Transverse colon (tissue), 4 donors: Measurements from ENCODE around the gene BDKRB2. TPM values are rescaled to one million over a fixed set of nuclear protein-coding genes. Genes with fewer than 3 reads are reported as not detected.

ENCODE experiments used
- DNase-seq: peaks from one replicate; pipeline ENCODE4 v3.0.0-alpha.2; 2019
- H3K27ac ChIP-seq, 4 donors: fragments of 200-600 bp; sonication (generic); 2 replicates each; pipeline ENCODE4 v1.5.1; 2016 to 2018; ENCODE audit warnings: inconsistent platforms in 4 of 4
- H3K27me3 ChIP-seq: fragments of 200-600 bp; sonication (generic); 2 replicates; pipeline ENCODE4 v1.5.1; 2017; ENCODE audit warnings: inconsistent platforms
- H3K36me3 ChIP-seq, 4 donors: fragments of 200-600 bp; sonication (generic); 2 replicates each; pipeline ENCODE4 v1.5.1; 2017 to 2019; ENCODE audit warnings: inconsistent platforms in 4 of 4
- H3K4me1 ChIP-seq, 4 donors: fragments of 200-600 bp; sonication (generic); 2 replicates each; pipeline ENCODE4 v1.5.1; 2017 to 2020; ENCODE audit warnings: inconsistent platforms in 4 of 4
- H3K4me3 ChIP-seq, 4 donors: fragments of 200-600 bp; sonication (generic); 1 replicate in 1 of 4; 2 replicates in 3 of 4; pipeline versions ENCODE4 v1.5.1 to v1.6.1; 2017 to 2019; ENCODE audit warnings: inconsistent platforms in 4 of 4
- H3K9me3 ChIP-seq, 2 donors: fragments of 200-600 bp; sonication (generic); 2 replicates each; pipeline ENCODE4 v1.5.1; 2017 to 2019; ENCODE audit warnings: inconsistent platforms in 2 of 2
- EP300 ChIP-seq: sonication (generic); formaldehyde crosslinking; IDR thresholded peaks from one replicate; pipeline ENCODE4 v1.6.1; 2017; ENCODE audit warnings: antibody characterized with exemption, low read depth
- POLR2A ChIP-seq: fragments of 450-650 bp; IDR thresholded peaks from one replicate; pipeline ENCODE4 v1.6.1; 2016; ENCODE audit warnings: antibody characterized with exemption, mild to moderate bottlenecking, moderate library complexity
- POLR2AphosphoS5 ChIP-seq, 3 donors: sonication (generic); formaldehyde crosslinking; IDR thresholded peaks; one replicate each; pipeline ENCODE4 v1.6.1; 2016; ENCODE audit warnings: antibody characterized with exemption in 3 of 3
- WGBS, 2 donors: methylation state at CpG; one replicate each; pipeline ENCODE4 v1.1.5; 2018; ENCODE audit warnings: low coverage in 1 of 2; 5-methylcytosine and 5-hydroxymethylcytosine counted together
- in situ Hi-C, 4 donors: fragments of 200-750 bp; cut with MboI; loops; one replicate each; pipeline versions ENCODE4 v1.15.0 to v1.15.1; 2017; ENCODE audit warnings: low sequenced_read_pairs in 3 of 4, low pct_ligation_motif_present in 1 of 4, low pct_unique_long_range_greater_than_20kb in 1 of 4
- intact Hi-C: fragments of 100-400 bp; cut with DNase I; formaldehyde crosslinking; loops from one replicate; pipeline ENCODE4 v1.15.1; 2023; ENCODE audit warnings: low total_unique reads
- total RNA-seq, 4 donors: library from RNA; depleted of rRNA; stranded (reverse); fragments of >200 nt; gene quantifications; one replicate each; pipeline ENCODE4 v1.1.0, GENCODE V29; 2016
- TF ChIP-seq, protein P1 (sequence below), 5 experiments: fragments of 200-600 bp in 3 of 5; fragments of 450-650 bp in 2 of 5; sonication (generic) in 3 of 5; IDR thresholded peaks; 1 replicate in 2 of 5; 2 replicates in 3 of 5; pipeline ENCODE4 v1.5.1; 2016 to 2017; ENCODE audit warnings: antibody characterized with exemption in 5 of 5, inconsistent platforms in 3 of 5, mild to moderate bottlenecking in 2 of 5, moderate library complexity in 1 of 5

Gene BDKRB2
- total RNA-seq, 4 donors from 2014 or later = 2.6 to 19.8 (median 17.4) TPM

DNA sequence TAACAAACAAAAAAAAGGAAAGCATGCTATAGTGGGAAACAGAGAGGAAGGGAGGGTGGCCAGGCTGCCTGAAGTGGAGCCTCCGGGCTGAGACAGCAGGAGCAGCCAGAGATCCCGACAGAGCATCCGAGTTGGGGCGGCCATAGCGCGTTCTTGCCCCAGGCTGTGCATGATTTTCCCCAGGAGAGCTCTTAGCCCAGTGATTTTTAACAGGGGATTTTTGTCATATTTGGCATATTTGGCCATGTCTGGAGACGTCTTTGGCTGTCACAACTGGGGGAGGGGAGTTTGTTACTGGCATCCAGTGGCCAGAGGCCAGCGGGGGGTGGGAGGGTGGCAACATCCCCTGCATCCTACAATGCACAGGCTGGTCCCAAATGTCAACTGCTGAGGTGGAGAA lies 74.9 kb downstream of the BDKRB2 start:
- Histone ChIP-seq H3K4me1 (peaks cover 4 to 13% (median 5%) of the 10 kb centered on the region in 4 donors), H3K9me3 (peaks cover 7% of the 10 kb centered on the region in 2 donors), H3K36me3 (no peaks in the 10 kb centered on the region), H3K27ac (no peak overlapping the region), H3K4me3 (no peak overlapping the region), H3K27me3 (no peaks in the 10 kb centered on the region)
- intact Hi-C loops = no loop called here
- DNase-seq = no peak
- WGBS, 2 donors = 82 to 90% methylated on average over 6 to 8 of the region's 8 CpGs
- TF ChIP-seq POLR2A (no peak), POLR2AphosphoS5 (IDR thresholded peaks at IDR 0.05) (no peak), EP300 (no peak)
- TF ChIP-seq, protein P1, sequence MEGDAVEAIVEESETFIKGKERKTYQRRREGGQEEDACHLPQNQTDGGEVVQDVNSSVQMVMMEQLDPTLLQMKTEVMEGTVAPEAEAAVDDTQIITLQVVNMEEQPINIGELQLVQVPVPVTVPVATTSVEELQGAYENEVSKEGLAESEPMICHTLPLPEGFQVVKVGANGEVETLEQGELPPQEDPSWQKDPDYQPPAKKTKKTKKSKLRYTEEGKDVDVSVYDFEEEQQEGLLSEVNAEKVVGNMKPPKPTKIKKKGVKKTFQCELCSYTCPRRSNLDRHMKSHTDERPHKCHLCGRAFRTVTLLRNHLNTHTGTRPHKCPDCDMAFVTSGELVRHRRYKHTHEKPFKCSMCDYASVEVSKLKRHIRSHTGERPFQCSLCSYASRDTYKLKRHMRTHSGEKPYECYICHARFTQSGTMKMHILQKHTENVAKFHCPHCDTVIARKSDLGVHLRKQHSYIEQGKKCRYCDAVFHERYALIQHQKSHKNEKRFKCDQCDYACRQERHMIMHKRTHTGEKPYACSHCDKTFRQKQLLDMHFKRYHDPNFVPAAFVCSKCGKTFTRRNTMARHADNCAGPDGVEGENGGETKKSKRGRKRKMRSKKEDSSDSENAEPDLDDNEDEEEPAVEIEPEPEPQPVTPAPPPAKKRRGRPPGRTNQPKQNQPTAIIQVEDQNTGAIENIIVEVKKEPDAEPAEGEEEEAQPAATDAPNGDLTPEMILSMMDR (IDR thresholded peaks at IDR 0.05) = no peak
- in situ Hi-C loops = loop anchor here in 3 of 4 donors (5.0 to 25.0 kb wide), 3 partner anchors 182 to 275 kb away; no protein-coding TSS in a partner anchor

DNA sequence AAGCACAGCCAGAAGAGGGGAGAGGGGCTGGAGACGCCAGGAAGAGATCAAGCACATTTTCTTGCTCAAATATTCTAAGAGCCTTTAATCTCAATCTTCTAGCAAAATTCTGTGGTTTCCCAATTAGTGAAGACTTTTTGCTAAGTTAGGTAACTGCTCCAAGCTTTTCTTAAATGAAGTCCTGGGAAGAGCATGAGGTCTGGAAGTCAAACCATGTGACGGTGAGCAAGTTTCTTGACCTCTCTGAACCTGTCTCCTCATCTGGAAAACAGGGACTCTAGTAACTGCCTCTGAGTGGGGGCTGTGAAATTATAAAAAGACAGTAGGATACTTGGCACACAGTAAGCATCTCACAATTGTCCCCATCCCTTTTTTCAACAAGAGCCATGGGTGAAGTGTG lies 75.5 kb downstream of the BDKRB2 start:
- Histone ChIP-seq H3K36me3 (no peaks in the 10 kb centered on the region), H3K4me3 (no peak overlapping the region), H3K9me3 (peaks cover 7% of the 10 kb centered on the region in 2 donors), H3K4me1 (peaks cover 3 to 9% (median 5%) of the 10 kb centered on the region in 4 donors), H3K27me3 (no peaks in the 10 kb centered on the region), H3K27ac (no peak overlapping the region)
- WGBS, 2 donors = 93 to 100% methylated on average over 1 to 2 of the region's 2 CpGs
- in situ Hi-C loops = loop anchor here in 1 of 4 donors (25.0 kb wide), 1 partner anchor 268 kb away; no protein-coding TSS in a partner anchor
- DNase-seq = no peak
- TF ChIP-seq POLR2A (no peak), POLR2AphosphoS5 (IDR thresholded peaks at IDR 0.05) (no peak), EP300 (no peak)
- TF ChIP-seq, protein P1 (IDR thresholded peaks at IDR 0.05) = no peak
- intact Hi-C loops = no loop called here

DNA sequence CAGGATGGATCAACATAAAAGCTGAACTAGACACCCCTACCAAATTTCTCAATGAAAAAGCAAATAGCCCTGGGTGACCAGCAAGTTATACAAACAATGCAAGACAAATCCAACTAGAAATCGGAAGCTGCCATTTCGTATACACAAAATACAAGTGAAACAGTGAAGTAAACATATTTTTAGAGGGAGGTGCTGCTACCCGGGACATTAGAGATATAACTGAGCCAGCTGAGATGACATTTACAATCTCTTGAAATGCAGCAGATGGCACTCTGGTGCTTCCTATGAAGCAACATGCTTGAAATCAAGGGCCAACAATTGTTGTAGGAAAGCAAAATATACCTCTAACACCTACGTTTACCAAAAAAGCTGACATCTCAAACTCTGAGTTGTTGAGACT lies 76.8 kb downstream of the BDKRB2 start:
- Histone ChIP-seq H3K36me3 (no peaks in the 10 kb centered on the region), H3K4me3 (no peak overlapping the region), H3K27ac (no peak overlapping the region), H3K27me3 (no peaks in the 10 kb centered on the region), H3K4me1 (no peaks in the 10 kb centered on the region), H3K9me3 (peaks cover 7% of the 10 kb centered on the region in 2 donors)
- WGBS, 2 donors = 62 to 83% methylated on average over 2 to 4 of the region's 4 CpGs
- DNase-seq = no peak
- in situ Hi-C loops = loop anchor here in 1 of 4 donors (25.0 kb wide), 1 partner anchor 269 kb away; no protein-coding TSS in a partner anchor
- TF ChIP-seq EP300 (no peak), POLR2AphosphoS5 (IDR thresholded peaks at IDR 0.05) (peak in 2 of 3 donors; percentile 7 to 49)
- TF ChIP-seq, protein P1 (IDR thresholded peaks at IDR 0.05) = no peak
- intact Hi-C loops = no loop called here

GRCh38 chr14:96284008-96284407 lies 79.4 kb downstream of the BDKRB2 start:
- TF ChIP-seq POLR2A = no peak
- in situ Hi-C loops (loop anchor here in 1 of 4 donors (25.0 kb wide), 1 partner anchor 272 kb away; no protein-coding TSS in a partner anchor), intact Hi-C loops (no loop called here)
- H3K9me3 ChIP-seq = no peaks in the 10 kb centered on the region
- 92 to 100% methylated on average over 3 to 9 of the region's 9 CpGs for WGBS, 2 donors
- H3K4me3 ChIP-seq = no peak overlapping the region
- H3K27me3 ChIP-seq = no peaks in the 10 kb centered on the region
- H3K27ac ChIP-seq = no peak overlapping the region
- peaks cover 0 to 11% (median 2%) of the 10 kb centered on the region in 4 donors for H3K36me3 ChIP-seq
- H3K4me1 ChIP-seq = no peaks in the 10 kb centered on the region
- DNase-seq = no peak

- in situ Hi-C loops = loop anchor here in 1 of 4 donors (25.0 kb wide), 1 partner anchor 272 kb away; no protein-coding TSS in a partner anchor
- Histone ChIP-seq H3K9me3 (no peaks in the 10 kb centered on the region), H3K4me1 (no peaks in the 10 kb centered on the region), H3K27me3 (no peaks in the 10 kb centered on the region), H3K4me3 (no peak overlapping the region), H3K36me3 (peaks cover 0 to 16% (median 3%) of the 10 kb centered on the region in 4 donors), H3K27ac (no peak overlapping the region)
- DNase-seq = no peak
- intact Hi-C loops = no loop called here
- 55 to 100% methylated on average over 1 of the region's 1 CpG for WGBS, 2 donors
- TF ChIP-seq EP300 (no peak), POLR2A (no peak), POLR2AphosphoS5 (IDR thresholded peaks at IDR 0.05) (no peak)
- TF ChIP-seq, protein P1 (IDR thresholded peaks at IDR 0.05) = no peak
These were observed 79.8 kb downstream of the BDKRB2 start for GRCh38 chr14:96284430-96284829.
